HepG2 (cell line): ENCODE measurements around the gene FAM161A. TPM values are rescaled to one million over a fixed set of nuclear protein-coding genes. Genes with fewer than 3 reads are reported as not detected.
A peak's percentile ranks its signal among the peaks of the same experiment; 100 is the strongest.

Experiments used
- ARHGAP35 ChIP-seq: sonication (generic); formaldehyde crosslinking; IDR thresholded peaks from 2 replicates; pipeline ENCODE4 v1.9.0; 2022; ENCODE audit warnings: mild to moderate bottlenecking, inconsistent platforms, moderate library complexity, missing genetic modification reagents, borderline replicate concordance
- ARID2 ChIP-seq: sonication (generic); formaldehyde crosslinking; IDR thresholded peaks from 2 replicates; pipeline ENCODE4 v1.8.1; 2022; ENCODE audit warnings: mild to moderate bottlenecking, missing genetic modification reagents, borderline replicate concordance
- ATF5 ChIP-seq: sonication (generic); formaldehyde crosslinking; IDR thresholded peaks from 2 replicates; pipeline ENCODE4 v1.4.0; 2020; ENCODE audit warnings: mild to moderate bottlenecking, low read depth, missing genetic modification reagents
- DR1 ChIP-seq: sonication (generic); formaldehyde crosslinking; IDR thresholded peaks from 2 replicates; pipeline ENCODE4 v1.8.0; 2021; ENCODE audit warnings: mild to moderate bottlenecking, missing genetic modification reagents, inconsistent platforms
- HMGXB4 ChIP-seq, 2 experiments: sonication (generic) in 1 of 2; formaldehyde crosslinking in 1 of 2; IDR thresholded peaks; 2 replicates each; pipeline versions ENCODE4 v1.4.0 to v1.6.1; 2018 to 2020; ENCODE audit warnings: missing genetic modification reagents in 2 of 2, borderline replicate concordance in 1 of 2, low read depth in 1 of 2, mild to moderate bottlenecking in 1 of 2, missing biosample characterization in 1 of 2
- KLF6 ChIP-seq: IDR thresholded peaks from 2 replicates; pipeline ENCODE4 v1.8.0; 2016; ENCODE audit warnings: missing biosample characterization, missing genetic modification reagents
- MTA3 ChIP-seq: sonication (generic); formaldehyde crosslinking; IDR thresholded peaks from 2 replicates; pipeline ENCODE4 v1.4.0; 2020; ENCODE audit warnings: missing genetic modification reagents
- MYNN ChIP-seq: sonication (generic); formaldehyde crosslinking; IDR thresholded peaks from 2 replicates; pipeline ENCODE4 v1.4.0; 2020; ENCODE audit warnings: mild to moderate bottlenecking, low read depth, missing genetic modification reagents
- RARA ChIP-seq: IDR thresholded peaks from 2 replicates; pipeline ENCODE4 v1.6.1; 2016; ENCODE audit warnings: missing genetic modification reagents, missing compliant biosample characterization
- THAP9 ChIP-seq: sonication (generic); formaldehyde crosslinking; IDR thresholded peaks from 2 replicates; pipeline ENCODE4; 2020; ENCODE audit warnings: missing genetic modification reagents, mild to moderate bottlenecking, borderline replicate concordance
- ZFP62 ChIP-seq: sonication (generic); formaldehyde crosslinking; IDR thresholded peaks from 2 replicates; pipeline ENCODE4 v1.4.0; 2020; ENCODE audit warnings: missing genetic modification reagents
- ZNF138 ChIP-seq: sonication (generic); formaldehyde crosslinking; IDR thresholded peaks from 2 replicates; pipeline ENCODE4 v1.5.0; 2020; ENCODE audit warnings: mild to moderate bottlenecking, low read depth, missing genetic modification reagents
- ZNF275 ChIP-seq: sonication (generic); formaldehyde crosslinking; IDR thresholded peaks from 2 replicates; pipeline ENCODE4 v1.8.0; 2022; ENCODE audit warnings: missing genetic modification reagents, mild to moderate bottlenecking, inconsistent platforms, borderline replicate concordance
- ZNF292 ChIP-seq: sonication (generic); formaldehyde crosslinking; IDR thresholded peaks from 2 replicates; pipeline ENCODE4 v1.8.1; 2022; ENCODE audit warnings: mild to moderate bottlenecking, low read depth, missing genetic modification reagents, borderline replicate concordance
- ZNF740 ChIP-seq: sonication (generic); formaldehyde crosslinking; IDR thresholded peaks from 2 replicates; pipeline ENCODE4 v1.4.0; 2020; ENCODE audit warnings: missing genetic modification reagents
- ZNF770 ChIP-seq: sonication (generic); formaldehyde crosslinking; IDR thresholded peaks from 2 replicates; pipeline ENCODE4 v1.5.0; 2020; ENCODE audit warnings: mild to moderate bottlenecking, missing genetic modification reagents
- polyA plus RNA-seq, 8 experiments: library from polyadenylated mRNA; depleted of rRNA in 3 of 8; stranded (reverse) in 7 of 8; unstranded in 1 of 8; fragments of >200 nt; fragmentation: Illumina TruSeq in 4 of 8; extraction: Trizol in 4 of 8; gene quantifications; 2 replicates each; pipeline versions ENCODE4 v1.2.1 to v1.2.3, GENCODE V29; 2011 to 2016; ENCODE audit warnings: low read depth in 4 of 8, missing spikeins in 1 of 8, mixed read lengths in 1 of 8; ENCODE audit not compliant: insufficient read depth in 1 of 8
- total RNA-seq, 5 experiments: library from RNA; depleted of rRNA; stranded (reverse); fragments of >200 nt; fragmentation: Illumina TruSeq; extraction: Trizol; gene quantifications; 2 replicates each; pipeline ENCODE4 v1.2.3, GENCODE V29; 2016; ENCODE audit warnings: low read depth in 1 of 5

The FAM161A gene
- total and polyA plus RNA-seq, 2 of the 13 experiments (the other 11 are each of a cell fraction or from before 2014, with no cell fraction given), result 2.7 to 3.4 TPM

- TF ChIP-seq ATF5 (CRISPR knock-in tag) (no peak), ZNF740 (CRISPR knock-in tag) (0 out of 2 replicates have a peak, but pooled peaks have one; percentile 25), ZNF275 (peak; percentile 86; the same call in 1 of the 2 replicates), ZFP62 (CRISPR knock-in tag) (no peak), MYNN (CRISPR knock-in tag) (peak; percentile 82), ZNF770 (CRISPR knock-in tag) (peak; percentile 68), MTA3 (no peak), ARID2 (peak; percentile 74), KLF6 (CRISPR knock-in tag) (peak; percentile 87; the same call in 1 of the 2 replicates), ZNF292 (CRISPR knock-in tag) (no peak; the same call in 1 of the 2 replicates), ZNF138 (CRISPR knock-in tag) (0 out of 2 replicates have a peak, but pooled peaks have one; percentile 68), HMGXB4 (CRISPR knock-in tag; IDR thresholded peaks at IDR 0.05; ENCODE audit: borderline replicate concordance in 1 of 2, low read depth in 1 of 2) (peak in 1 of 2 experiments; percentile 79; a peak in 3 of 4 replicates), RARA (CRISPR knock-in tag) (0 out of 2 replicates have a peak, but pooled peaks have one; percentile 42), DR1 (CRISPR knock-in tag) (peak; percentile 72; the same call in 1 of the 2 replicates), ARHGAP35 (peak; percentile 73; the same call in 1 of the 2 replicates), THAP9 (CRISPR knock-in tag) (peak; percentile 90; the same call in 1 of the 2 replicates)
Observed at GRCh38 chr2:61853847-61854563, at the start of gene FAM161A (continued).
